Endothelial cell of umbilical vein (primary cell): Measurements from ENCODE around the gene RALGAPB. TPM values are rescaled to one million over a fixed set of nuclear protein-coding genes. Genes with fewer than 3 reads are reported as not detected.

ENCODE experiments used
- BruUV-seq: library from RNA; stranded (reverse); fragments of 400-500 nt; replicated peaks from 2 replicates; lab custom pipeline; 2021; lab: Mats Ljungman, UMichigan
- CTCF ChIA-PET: fragments of 300-600, 350-600 bp; sonication (Branson Sonifier 250); formaldehyde crosslinking; loops from one replicate; lab custom pipeline; 2021; ENCODE audit warnings: antibody characterized with exemption, inconsistent platforms; lab: Charles Lee
- POLR2A ChIA-PET: fragments of 300-600, 350-600 bp; sonication (Branson Sonifier 250); formaldehyde crosslinking; loops from one replicate; lab custom pipeline; 2021; ENCODE audit warnings: antibody characterized with exemption, inconsistent platforms; lab: Charles Lee
- DNase-seq: peaks from one replicate; pipeline ENCODE4 v3.0.0-alpha.2; 2011; ENCODE audit warnings: low read depth, low spot score
- FAIRE-seq: peaks from 2 replicates; lab custom pipeline; 2011; peaks lifted over from hg19 to GRCh38; lab: Jason Lieb, UNC
- H2AFZ ChIP-seq: 2 replicates; pipeline ENCODE4 v1.6.0; 2012; ENCODE audit warnings: low read depth, low read length, control low read depth, inconsistent platforms
- H3K27ac ChIP-seq: 2 replicates; pipeline ENCODE4 v1.5.1; 2011; ENCODE audit warnings: low read depth, mild to moderate bottlenecking, control low read depth, low read length, moderate library complexity; ENCODE audit not compliant: insufficient read depth
- H3K27me3 ChIP-seq, 2 experiments: 2 replicates each; pipeline versions ENCODE4 v1.6.0 to v1.6.1; 2011; ENCODE audit warnings: low read length in 2 of 2, mixed read lengths in 1 of 2; ENCODE audit not compliant: control insufficient read depth in 2 of 2, insufficient read depth in 2 of 2
- H3K36me3 ChIP-seq, 2 experiments: 2 replicates in 1 of 2; 3 replicates in 1 of 2; pipeline ENCODE4 v1.5.1; 2011; ENCODE audit warnings: low read length in 2 of 2, mild to moderate bottlenecking in 1 of 2, moderate library complexity in 1 of 2; ENCODE audit not compliant: control insufficient read depth in 2 of 2, insufficient read depth in 2 of 2; ENCODE audit errors: extremely low read depth in 1 of 2
- H3K4me1 ChIP-seq: 3 replicates; pipeline ENCODE4 v1.5.1; 2011; ENCODE audit warnings: mild to moderate bottlenecking, low read length; ENCODE audit not compliant: control insufficient read depth, insufficient read depth; ENCODE audit errors: extremely low read depth
- H3K4me2 ChIP-seq: 2 replicates; pipeline ENCODE4 v1.6.1; 2011; ENCODE audit warnings: low read length, control low read depth, mixed read lengths; ENCODE audit not compliant: insufficient read depth
- H3K4me3 ChIP-seq, 3 experiments: fragments of 200-600 bp in 1 of 3; sonication (generic), shearing (Covaris generic) in 1 of 3; replicated peaks in 1 of 3; 2 replicates each; pipeline ENCODE4 v1.5.1; 2011 to 2016; ENCODE audit warnings: control low read depth in 3 of 3, low read length in 3 of 3, mild to moderate bottlenecking in 2 of 3, inconsistent platforms in 1 of 3, low read depth in 1 of 3, moderate library complexity in 1 of 3; ENCODE audit not compliant: insufficient read depth in 1 of 3
- H3K79me2 ChIP-seq: 2 replicates; pipeline ENCODE4 v1.6.0; 2012; ENCODE audit warnings: low read length, inconsistent platforms; ENCODE audit not compliant: control insufficient read depth, insufficient read depth
- H3K9ac ChIP-seq: replicated peaks from 2 replicates; pipeline ENCODE3; 2011; ENCODE audit warnings: low read length, control low read depth; ENCODE audit not compliant: insufficient read depth; ENCODE audit errors: extremely low read depth
- H3K9me1 ChIP-seq: replicated peaks from 3 replicates; pipeline ENCODE4 v1.6.0; 2011; ENCODE audit warnings: mild to moderate bottlenecking, low read length; ENCODE audit not compliant: control insufficient read depth, insufficient read depth; ENCODE audit errors: extremely low read depth
- H3K9me3 ChIP-seq: replicated peaks from 2 replicates; pipeline ENCODE4 v1.5.1; 2012; ENCODE audit warnings: low read length, inconsistent platforms; ENCODE audit not compliant: control insufficient read depth, insufficient read depth
- H4K20me1 ChIP-seq: replicated peaks from 2 replicates; pipeline ENCODE3; 2011; ENCODE audit warnings: mild to moderate bottlenecking, low read length; ENCODE audit not compliant: control insufficient read depth, insufficient read depth; ENCODE audit errors: extremely low read depth
- EZH2 ChIP-seq: IDR thresholded peaks from 2 replicates; pipeline ENCODE4 v1.6.1; 2012; ENCODE audit warnings: borderline replicate concordance, low read depth, mild to moderate bottlenecking, moderate library complexity, low read length, inconsistent platforms; ENCODE audit not compliant: severe bottlenecking
- FOS ChIP-seq: IDR thresholded peaks from 2 replicates; pipeline ENCODE4 v1.6.1; 2011; ENCODE audit warnings: mild to moderate bottlenecking, low read length, moderate library complexity, borderline replicate concordance; ENCODE audit not compliant: insufficient read depth
- GATA2 ChIP-seq: IDR thresholded peaks from 2 replicates; pipeline ENCODE4 v1.7.0; 2011; ENCODE audit warnings: low read depth, mild to moderate bottlenecking, moderate library complexity, mixed read lengths, low read length; ENCODE audit not compliant: insufficient read length, insufficient read depth
- JUN ChIP-seq: IDR thresholded peaks from 2 replicates; pipeline ENCODE4 v1.6.1; 2011; ENCODE audit warnings: borderline replicate concordance, low read depth; ENCODE audit not compliant: insufficient read length, insufficient read depth
- MYC ChIP-seq: IDR thresholded peaks from one replicate; pipeline ENCODE4 v1.6.1; 2011; ENCODE audit warnings: mild to moderate bottlenecking, low read depth, low read length
- POLR2A ChIP-seq: IDR thresholded peaks from 2 replicates; pipeline ENCODE4 v1.6.1; 2012; ENCODE audit warnings: low read depth, mild to moderate bottlenecking, control low read depth, low read length
- dilution Hi-C: fragments of 300-500 bp; cut with MboI; formaldehyde crosslinking; loops from one replicate; pipeline ENCODE4 v1.15.0; 2019; ENCODE audit warnings: low sequenced_read_pairs; ENCODE audit not compliant: extremely low pct_ligation_motif_present
- intact Hi-C: fragments of 100-400 bp; cut with micrococcal nuclease; formaldehyde crosslinking; loops from one replicate; pipeline ENCODE4 v1.10.0; 2022
- polyA plus RNA-seq, 4 experiments: library from polyadenylated mRNA; depleted of rRNA in 3 of 4; stranded (reverse) in 3 of 4; unstranded in 1 of 4; fragments of >200 nt; gene quantifications; 2 replicates each; pipeline versions ENCODE4 v1.2.1 to v1.2.3, GENCODE V29; 2011 to 2012; ENCODE audit warnings: missing spikeins in 1 of 4
- total RNA-seq: library from RNA; stranded (reverse); gene quantifications from 2 replicates; pipeline ENCODE4 v1.2.3, GENCODE V29; 2021
- TF ChIP-seq, protein P1 (sequence below): IDR thresholded peaks from 2 replicates; pipeline ENCODE4 v1.6.1; 2011; ENCODE audit not compliant: insufficient read depth, insufficient read length
- TF ChIP-seq, protein P2 (sequence below), 2 donors: IDR thresholded peaks; 1 replicate in 1 of 2; 2 replicates in 1 of 2; pipeline ENCODE4 v1.5.1; 2011; ENCODE audit warnings: low read length in 2 of 2, mild to moderate bottlenecking in 2 of 2, moderate library complexity in 2 of 2, control low read depth in 1 of 2, inconsistent platforms in 1 of 2, low read depth in 1 of 2; ENCODE audit not compliant: insufficient read depth in 1 of 2; ENCODE audit errors: extremely low read depth in 1 of 2

The RALGAPB gene
- total and polyA plus RNA-seq, 2 donors (not counting 3 experiments of a cell fraction or from before 2014, with no cell fraction given), result 12.8 to 38.7 TPM

DNA sequence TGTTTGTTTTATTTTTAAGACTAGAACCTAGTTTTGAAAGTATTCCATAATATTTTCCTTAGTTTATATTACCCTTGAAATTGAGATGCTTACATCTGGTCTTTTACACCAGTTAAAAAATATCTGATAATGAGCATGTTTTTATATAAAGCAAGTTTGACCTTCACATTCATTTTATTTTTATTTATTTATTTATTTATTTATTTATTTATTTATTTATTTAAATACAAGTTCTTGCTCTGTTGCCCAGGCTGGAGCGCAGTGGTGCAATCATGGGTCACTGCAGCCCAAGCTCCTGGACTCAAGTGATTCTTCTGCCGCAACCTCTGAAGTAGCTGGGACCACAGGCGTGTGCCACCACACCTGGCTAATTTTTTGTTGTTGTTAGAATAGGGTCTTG, 55.5 kb downstream of the RALGAPB start:
- Histone ChIP-seq H3K36me3 (peaks cover 11 to 12% of the 10 kb centered on the region in 2 experiments), H3K4me2 (no peak overlapping the region), H3K4me3 (no peak overlapping the region), H3K9ac (no peak overlapping the region), H3K27me3 (no peaks in the 10 kb centered on the region), H3K9me1 (no peaks in the 10 kb centered on the region), H3K4me1 (no peaks in the 10 kb centered on the region), H3K9me3 (no peaks in the 10 kb centered on the region), H2AFZ (no peak overlapping the region), H3K27ac (no peak overlapping the region), H3K79me2 (no peaks in the 10 kb centered on the region), H4K20me1 (no peaks in the 10 kb centered on the region)
- dilution Hi-C loops (no loop called here), intact Hi-C loops (no loop called here)
- FAIRE-seq (no peak), DNase-seq (no peak)
- POLR2A ChIA-PET, result no interaction called here
- BruUV-seq, result no TSS peak
- CTCF ChIA-PET, result no interaction called here
- no peak for TF ChIP-seq EZH2
- TF ChIP-seq, protein P1, sequence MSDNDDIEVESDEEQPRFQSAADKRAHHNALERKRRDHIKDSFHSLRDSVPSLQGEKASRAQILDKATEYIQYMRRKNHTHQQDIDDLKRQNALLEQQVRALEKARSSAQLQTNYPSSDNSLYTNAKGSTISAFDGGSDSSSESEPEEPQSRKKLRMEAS, result no peak
- TF ChIP-seq MYC, result no peak
- TF ChIP-seq, protein P2, sequence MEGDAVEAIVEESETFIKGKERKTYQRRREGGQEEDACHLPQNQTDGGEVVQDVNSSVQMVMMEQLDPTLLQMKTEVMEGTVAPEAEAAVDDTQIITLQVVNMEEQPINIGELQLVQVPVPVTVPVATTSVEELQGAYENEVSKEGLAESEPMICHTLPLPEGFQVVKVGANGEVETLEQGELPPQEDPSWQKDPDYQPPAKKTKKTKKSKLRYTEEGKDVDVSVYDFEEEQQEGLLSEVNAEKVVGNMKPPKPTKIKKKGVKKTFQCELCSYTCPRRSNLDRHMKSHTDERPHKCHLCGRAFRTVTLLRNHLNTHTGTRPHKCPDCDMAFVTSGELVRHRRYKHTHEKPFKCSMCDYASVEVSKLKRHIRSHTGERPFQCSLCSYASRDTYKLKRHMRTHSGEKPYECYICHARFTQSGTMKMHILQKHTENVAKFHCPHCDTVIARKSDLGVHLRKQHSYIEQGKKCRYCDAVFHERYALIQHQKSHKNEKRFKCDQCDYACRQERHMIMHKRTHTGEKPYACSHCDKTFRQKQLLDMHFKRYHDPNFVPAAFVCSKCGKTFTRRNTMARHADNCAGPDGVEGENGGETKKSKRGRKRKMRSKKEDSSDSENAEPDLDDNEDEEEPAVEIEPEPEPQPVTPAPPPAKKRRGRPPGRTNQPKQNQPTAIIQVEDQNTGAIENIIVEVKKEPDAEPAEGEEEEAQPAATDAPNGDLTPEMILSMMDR (IDR thresholded peaks at IDR 0.05; ENCODE audit: extremely low read depth in 1 of 2, insufficient read depth in 1 of 2, low read depth in 1 of 2, low read length in 2 of 2), result no peak
- no peak for TF ChIP-seq POLR2A
- TF ChIP-seq FOS, result no peak
- TF ChIP-seq JUN, result no peak
- TF ChIP-seq GATA2, result no peak
